ENCODE results near the gene TMEM217.
"Not testable (repeated sequence)": the region's sequence is repeated elsewhere in the genome, so short reads cannot be mapped to it uniquely, and the experiment has no call there.

TMEM217 gene

DNA sequence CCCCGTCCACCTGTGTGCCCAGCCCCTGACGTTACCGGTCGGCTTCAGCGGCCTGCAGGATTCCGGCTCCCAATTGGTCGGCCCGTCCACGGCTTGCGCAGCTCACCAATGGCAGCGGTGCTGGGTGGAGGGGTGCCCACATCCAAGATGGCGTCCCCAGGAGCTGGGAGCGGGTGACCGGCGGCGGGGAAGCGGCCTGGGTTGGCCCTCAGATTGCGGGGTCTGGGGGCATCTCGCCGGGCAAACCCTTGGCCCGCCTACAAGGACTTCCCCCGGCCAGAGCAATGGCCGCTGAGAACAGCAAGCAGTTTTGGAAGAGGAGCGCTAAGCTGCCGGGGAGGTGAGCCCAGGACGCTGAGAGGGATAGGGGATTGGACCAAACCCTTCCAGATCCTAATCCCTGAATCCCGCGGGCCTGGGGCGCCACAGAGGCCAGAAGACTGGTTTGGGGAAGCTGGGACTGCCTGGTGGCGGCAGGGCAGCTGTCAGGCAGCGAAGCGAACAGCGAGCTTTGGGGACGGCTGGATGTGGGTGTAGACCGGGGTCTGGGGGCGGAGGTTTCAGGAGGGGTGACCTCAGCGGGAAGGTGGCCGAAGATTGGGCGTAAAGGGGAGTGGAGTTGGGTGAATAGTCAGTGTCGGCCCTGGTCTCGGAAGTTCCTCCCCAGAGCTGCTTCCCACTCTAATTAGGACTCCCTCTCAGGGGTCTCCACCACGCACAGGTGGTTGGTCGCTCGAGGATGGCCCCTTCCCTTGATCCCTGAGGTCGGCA, at the start of gene TMEM217, which contains the start of gene TBC1D22B:
TMEM217 (minus strand) TSS at position 511 of the 771 bp plus-strand sequence. CDS start 39,114 bp downstream, outside the sequence.
TBC1D22B (plus strand) TSS at position 139 of the 771 bp plus-strand sequence; CDS start at position 285, 146 bp downstream.
- peak; percentile 95 to 100 (median 98) for DNase-seq
- intact Hi-C loops (cut with DNase I) = no loop called here

DNA sequence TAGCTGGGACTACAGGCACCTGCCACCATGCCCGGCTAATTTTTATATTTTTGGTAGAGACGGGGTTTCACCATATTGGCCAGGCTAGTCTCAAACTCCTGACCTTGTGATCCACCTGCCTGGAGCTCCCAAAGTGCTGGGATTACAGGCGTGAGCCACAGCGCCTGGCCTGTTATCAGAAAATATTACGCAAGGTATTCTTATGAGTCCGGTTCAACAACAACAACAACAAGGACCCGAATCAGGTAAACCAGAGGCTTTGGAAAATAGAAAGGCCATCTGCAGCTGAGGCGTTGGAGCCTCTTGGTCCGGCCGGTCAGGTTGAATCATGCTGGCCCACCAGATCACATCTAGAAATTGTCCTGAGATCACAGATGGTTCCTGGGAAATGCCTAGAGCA, 49.5 kb upstream of the TMEM217 start:
- intact Hi-C loops (cut with DNase I); DNase-seq: not testable (repeated sequence)

DNA sequence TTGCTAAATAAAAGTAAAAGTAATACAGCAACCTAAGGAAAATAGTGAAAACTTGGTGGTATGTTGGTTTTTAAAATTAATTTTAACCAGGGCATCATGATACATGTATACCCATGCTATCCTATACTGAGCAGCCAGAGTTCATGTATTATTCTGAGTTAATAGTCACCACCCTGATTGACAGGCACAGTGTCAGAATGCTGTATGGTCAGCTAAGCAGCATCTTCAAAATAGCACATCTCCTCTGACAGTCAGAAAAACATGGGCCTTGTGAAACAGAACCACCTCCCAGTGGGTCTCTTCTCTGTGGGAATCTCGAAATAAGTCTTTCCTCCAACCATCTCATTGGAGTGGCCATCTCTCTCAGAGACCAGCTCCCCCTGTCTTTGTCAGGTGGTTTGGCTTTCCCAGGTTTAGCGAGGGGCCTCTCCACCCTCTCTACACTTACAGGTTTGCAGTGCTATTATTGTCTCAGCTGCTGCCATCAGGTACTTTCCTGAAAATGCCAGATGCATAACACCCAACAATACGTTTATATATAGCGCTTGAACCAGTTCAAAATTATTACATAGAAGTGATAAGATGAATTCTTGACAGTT, 48.8 kb upstream of the TMEM217 start:
- no peak for DNase-seq
- intact Hi-C loops (cut with DNase I) = no loop called here

DNA sequence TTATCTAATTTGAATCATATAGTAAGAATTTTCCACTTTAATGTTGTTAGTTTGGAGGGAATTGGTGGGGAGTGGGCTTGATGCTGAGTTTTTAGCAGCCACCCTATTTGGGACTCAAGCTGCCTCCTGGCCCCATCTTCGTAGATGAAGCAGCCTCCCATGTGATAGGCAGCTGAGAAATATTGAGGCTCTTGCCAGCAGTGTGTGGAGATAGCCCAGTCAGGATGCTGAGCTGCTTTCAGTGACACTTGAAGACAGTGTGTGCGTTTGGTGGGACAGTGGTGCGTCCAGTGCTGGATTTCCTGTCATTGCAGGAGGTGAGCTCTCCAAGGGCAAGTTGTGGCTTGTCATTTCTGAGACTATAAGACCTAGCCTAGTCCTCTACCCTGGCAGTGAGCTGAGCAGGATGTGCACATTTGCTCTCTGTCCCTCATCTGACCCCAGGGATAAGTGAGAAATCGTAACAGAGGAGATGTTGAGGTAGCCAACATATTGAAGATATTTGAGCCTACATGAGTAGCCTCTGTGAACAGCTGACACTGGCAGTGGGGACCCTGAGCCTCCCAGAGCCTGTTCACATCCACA, 48.0 kb upstream of the TMEM217 start:
- DNase-seq = no peak
- intact Hi-C loops (cut with DNase I) = no loop called here

DNA sequence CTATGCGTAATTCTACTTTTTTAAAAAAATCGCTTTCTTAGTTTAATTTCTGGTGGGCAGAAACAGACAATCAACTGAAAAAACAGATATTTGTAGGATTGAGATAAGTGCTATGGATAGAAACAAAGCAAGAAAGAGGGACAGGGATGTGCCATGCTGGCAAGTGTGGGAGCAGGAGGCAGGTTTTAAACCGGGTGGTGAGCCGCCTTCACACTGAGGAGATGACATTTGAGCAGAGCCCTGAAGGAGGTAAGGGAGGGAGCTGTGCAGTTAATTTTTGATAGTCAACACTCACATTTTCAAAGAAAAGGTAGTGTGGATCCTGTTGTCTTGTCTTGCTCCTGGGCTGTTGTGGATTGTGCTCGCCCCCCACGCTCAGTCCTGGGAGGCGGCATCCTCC, 46.8 kb upstream of the TMEM217 start:
- DNase-seq = no peak
- intact Hi-C loops (cut with DNase I) = no loop called here

DNA sequence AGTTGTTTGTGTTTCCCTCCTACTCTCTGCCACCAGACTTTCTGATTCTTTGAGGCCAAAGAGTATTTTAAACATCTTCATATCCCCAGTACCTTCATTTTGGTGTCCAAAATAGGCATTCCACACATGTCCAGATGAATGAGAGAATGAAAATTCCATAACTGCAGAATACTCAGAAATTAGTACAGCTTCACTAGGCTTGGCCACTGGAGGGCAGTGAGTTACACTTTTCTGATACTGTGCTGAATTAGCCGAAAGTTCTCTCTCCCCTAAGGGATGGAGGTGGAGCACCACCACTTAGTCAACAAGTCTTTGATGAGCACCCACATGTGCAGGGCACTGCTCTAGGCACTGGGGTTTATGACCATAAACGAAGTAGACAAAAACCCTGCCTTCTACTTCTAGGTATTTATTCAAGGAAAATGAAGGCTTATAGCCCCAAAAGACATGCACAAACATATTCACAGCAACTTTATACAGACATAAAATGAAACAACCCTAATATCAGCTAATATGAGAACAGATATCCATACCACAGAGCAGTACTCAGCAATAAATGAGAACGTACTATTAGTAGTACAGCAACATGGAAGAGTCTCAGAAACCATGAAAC, 46.1 kb upstream of the TMEM217 start:
- peak in 4 of 10 donors; percentile 15 to 44 (median 29) for DNase-seq
- intact Hi-C loops (cut with DNase I) = no loop called here

DNA sequence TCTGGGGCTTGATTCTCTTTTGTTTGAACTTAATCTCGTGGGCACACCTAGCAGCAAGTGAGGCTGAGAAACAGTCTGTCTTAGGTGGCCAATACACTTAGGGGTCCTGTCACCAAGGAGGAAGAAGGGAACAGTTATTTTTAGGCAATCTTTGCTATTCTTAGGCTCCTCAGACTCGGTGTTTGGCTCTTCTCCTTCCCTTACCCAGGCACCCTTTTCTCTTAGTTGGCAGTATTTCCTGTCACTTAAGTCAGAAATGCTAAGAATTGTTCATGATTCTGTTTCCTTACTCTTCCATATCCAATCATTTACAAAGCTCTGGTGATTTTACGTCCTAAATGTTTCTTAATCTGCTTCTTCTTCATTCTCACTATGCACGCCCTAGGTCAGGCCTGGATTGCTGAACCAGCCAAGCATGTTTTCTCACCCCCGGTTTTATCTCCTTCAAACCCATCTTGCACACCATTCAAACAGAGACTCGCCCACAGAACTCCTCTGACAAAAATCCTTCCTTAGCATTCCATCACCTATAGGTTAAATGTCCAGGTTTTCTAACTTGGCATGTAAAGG, 45.2 kb upstream of the TMEM217 start:
- no peak for DNase-seq
- intact Hi-C loops (cut with DNase I) = no loop called here

DNA sequence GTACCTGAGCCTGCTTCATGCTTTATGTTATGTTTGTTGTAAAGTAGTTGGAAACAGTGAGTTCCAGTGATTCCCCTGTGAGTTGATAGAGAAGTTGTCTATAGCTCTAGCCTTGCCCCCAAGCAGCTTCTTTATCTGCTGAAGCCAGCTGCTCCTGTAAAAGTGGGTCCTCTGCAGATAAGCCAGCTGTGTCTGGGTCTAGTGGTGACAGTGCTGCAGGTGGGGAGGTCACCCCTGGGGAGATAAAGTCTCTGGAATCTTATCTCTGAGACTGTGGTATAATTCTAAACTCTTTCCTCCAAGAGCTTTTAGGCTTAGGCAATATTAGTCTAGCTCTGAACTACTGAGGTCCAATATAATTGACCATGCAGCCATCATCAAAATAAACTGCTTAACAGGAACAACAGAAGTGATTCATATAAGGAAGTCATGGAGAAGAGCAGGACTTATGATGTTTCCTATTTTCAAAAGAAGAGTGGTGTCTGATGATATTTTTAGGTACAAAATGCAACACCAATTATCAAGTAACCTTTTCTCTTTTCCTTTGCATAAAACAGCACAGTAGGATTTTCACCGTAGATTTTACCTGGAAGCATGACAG, 44.2 kb upstream of the TMEM217 start:
- DNase-seq = no peak
- intact Hi-C loops (cut with DNase I) = no loop called here

DNA sequence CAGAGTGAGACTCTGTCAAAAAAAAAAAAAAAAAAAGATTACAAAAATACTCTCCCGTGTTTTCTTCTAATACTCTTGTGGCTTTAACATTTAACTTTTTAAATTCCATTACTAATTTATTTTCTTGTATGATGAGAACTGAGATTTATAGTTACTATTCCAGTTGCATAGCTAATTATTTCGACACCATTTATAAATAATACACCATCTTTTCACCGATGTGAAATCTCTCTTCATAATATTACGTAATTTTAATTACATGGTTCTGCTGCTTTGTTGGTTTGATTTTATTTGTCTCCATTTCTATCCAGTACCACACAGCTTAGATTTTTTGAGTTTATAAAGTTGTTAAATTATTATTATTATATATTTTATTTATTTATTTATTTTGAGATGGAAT, 42.0 kb upstream of the TMEM217 start:
- intact Hi-C loops (cut with DNase I) = no loop called here
- no peak for DNase-seq

DNA sequence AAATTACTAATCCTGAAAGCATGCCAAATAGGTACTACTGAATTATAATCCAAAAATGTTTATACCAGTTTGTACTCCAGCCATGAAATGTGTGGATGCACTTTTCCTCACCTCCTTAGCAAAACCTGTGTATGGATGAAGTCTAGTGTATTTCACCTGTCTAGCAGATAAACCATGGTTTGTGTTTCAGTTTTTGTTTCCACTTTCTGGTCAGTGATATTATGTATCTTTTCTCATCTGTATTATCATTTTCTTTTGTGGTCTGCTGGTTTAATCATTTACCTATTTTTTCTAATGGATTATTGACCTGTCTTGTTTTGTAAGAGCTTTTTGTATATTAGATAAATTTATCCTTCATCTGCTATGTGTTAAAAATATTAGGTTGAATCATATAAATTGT, 41.0 kb upstream of the TMEM217 start:
- no peak for DNase-seq
- intact Hi-C loops (cut with DNase I) = no loop called here

DNA sequence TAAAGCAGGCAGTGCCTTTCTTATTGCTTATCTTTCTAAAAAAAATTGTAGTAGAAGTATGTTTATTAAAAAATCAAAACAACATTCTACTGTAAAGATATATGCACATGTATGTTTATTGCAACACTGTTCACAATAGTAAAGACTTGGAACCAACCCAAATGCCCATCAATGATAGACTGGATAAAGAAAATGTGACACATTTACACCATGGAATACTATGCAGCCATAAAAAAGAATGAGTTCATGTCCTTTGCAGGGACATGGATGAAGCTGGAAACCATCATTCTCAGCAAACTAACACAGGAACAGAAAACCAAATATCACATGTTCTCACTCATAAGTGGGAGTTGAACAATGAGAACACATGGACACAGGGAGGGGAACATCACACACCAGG, 39.7 kb upstream of the TMEM217 start:
- intact Hi-C loops (cut with DNase I) = not testable (repeated sequence)

DNA sequence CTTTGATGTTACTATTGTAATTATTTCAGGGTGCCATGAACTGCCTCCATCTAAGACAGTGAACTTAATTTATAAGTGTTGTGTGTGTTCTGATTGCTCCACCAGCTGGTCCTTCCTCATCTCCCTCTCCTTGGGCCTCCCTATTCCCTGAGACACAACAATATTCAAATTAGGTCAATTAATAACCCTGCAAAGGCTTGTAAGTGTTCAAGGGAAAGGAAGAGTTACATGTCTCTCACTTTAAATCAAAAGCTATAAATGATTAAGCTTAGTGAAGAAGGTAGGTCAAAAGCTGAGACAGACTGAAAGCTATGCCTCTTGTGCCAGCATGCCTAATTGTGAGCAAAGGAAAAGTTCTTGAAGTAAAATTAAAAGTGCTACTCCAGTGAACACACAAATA, 35.5 kb upstream of the TMEM217 start:
- DNase-seq = no peak
- intact Hi-C loops (cut with DNase I) = no loop called here

More for the DNA sequence above, 39.7 kb upstream of the TMEM217 start:
- not testable (repeated sequence) for DNase-seq

DNA sequence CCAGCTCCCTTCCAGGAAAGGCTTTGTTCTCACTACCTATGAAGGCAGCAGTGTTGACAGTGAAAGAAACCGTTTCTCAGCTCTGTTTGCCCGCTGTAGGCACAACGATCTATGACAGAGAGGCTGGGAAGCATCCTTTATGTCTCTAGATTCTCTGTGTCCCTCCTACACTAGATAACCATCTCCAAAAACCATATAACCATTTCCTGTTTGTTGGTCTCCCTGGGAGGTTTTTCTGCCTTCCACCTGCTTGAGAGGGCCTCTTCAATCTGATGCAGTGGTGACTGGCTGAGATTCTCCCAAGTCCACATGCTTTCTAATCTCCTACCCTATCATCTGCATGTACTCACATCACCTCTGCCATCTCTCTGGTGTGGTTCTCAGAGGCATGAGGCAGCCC, 32.0 kb upstream of the TMEM217 start:
- no peak for DNase-seq
- intact Hi-C loops (cut with DNase I) = no loop called here

DNA sequence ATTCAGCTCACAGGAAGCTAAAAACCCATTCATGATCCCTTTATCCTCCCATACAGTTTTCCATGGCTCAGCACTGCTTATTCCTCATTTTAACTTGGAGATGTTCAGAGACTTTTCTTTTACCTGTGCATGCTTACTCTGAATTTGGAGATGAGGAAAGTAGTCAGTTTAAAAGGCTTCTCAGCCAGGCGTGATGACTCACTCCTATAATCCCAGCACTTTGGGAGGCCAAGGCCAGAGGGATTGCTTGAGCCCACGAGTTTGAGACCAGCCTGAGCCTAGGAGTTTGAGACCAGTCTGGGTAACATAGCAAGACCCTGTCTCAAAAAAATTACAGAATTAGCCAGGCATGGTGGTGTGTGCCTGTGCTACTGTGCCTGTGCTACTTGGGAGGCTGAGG, 30.3 kb upstream of the TMEM217 start:
- intact Hi-C loops (cut with DNase I) = no loop called here
- no peak for DNase-seq

DNA sequence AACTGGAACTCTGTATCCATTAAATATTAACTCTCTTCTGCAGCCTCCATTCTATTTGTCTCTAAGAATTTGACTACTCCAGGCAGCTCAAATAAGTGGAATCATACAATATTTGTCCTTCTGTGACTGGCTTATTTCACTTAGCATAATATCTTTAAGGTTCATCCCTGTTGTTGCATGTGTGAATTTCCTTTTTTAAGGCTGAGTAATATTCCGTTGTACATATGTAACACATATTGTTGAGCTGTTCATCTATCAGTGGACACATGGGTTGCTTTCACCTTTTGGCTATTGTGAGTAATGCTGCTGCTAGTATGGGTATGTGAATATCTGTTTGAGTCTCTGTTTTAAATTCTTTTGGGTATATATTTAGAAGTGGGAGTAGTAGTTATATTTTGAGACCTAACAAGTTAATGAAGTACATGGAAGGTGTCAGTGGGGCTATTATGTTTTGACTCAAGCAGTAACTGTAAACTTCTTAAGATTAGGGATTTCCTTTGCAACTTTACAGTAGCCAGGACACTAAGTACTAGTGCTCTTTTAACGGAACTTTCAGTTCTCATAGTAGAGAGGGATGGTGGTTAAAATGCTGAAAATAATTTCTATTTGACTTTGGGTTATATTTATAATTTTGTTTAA, 29.7 kb upstream of the TMEM217 start:
- intact Hi-C loops (cut with DNase I) = no loop called here
- no peak for DNase-seq

DNA sequence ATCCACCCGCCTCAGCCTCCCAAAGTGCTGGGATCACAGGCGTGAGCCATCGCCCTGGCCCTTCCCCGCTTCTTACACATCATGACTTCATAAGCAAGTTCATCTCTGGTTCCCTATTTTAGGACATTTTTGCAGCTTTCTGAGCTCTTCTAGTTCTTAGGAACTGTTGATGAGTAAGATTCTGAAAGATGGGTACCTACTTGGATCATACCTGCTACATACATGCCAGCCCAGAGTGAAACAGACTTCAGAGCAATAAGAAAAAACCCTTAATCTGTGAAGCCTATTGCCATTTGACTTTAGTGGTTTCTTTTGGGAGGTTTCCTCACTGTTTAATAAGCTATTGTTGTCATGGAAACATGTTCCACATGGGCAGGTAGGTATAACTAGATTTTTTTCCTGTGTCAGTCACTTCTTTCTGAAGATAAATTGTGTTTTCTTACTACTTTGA, 27.9 kb upstream of the TMEM217 start:
- peak in 1 of 10 donors; percentile 55 for DNase-seq
- intact Hi-C loops (cut with DNase I) = no loop called here

DNA sequence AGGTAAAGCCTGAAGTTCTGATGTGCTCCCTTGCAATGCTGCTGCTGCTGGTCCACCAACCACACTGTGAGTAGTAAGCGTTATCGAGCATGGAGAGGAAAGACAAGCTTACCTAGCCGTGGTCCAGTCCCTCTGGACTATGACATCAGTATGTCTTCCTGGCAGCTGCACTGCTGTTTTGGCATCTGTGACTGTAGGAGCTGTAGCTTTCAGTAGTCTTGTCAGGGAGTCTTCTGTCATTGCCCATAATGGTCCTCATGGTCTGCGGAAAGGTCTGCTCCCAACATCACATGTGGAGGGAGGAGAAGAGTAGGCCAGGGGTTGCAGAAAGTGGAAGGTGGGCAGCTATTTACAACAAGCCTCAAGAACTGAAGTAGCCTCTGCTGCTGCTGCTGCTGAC, 26.8 kb upstream of the TMEM217 start:
- no peak for DNase-seq

DNA sequence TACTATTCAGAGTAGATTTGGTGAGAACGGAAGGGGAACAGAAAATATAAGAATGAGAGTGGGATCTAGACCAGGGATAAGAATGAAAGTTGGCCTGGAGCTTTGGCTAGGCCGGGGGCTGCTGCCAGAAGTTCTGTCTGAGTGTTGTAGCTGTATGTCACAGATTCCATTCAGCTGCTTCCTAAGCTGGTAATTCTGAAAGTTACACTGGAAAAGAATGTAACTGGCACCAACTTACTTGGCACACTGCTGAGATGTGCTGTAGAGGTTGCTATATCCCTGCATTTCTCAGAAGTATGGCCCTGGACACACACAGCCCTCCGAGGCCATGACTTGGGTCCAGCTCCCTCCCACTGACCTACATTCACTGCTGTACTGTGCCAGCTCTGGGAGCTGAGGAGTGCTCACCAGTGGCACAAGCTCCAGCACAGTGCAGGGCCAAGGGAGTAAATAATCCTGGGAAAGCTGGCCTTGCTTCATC, 25.8 kb upstream of the TMEM217 start:
- peak in 7 of 10 donors; percentile 15 to 81 (median 26) for DNase-seq
- intact Hi-C loops (cut with DNase I) = no loop called here

More for the DNA sequence above, 26.8 kb upstream of the TMEM217 start:
- intact Hi-C loops (cut with DNase I) = no loop called here

DNA sequence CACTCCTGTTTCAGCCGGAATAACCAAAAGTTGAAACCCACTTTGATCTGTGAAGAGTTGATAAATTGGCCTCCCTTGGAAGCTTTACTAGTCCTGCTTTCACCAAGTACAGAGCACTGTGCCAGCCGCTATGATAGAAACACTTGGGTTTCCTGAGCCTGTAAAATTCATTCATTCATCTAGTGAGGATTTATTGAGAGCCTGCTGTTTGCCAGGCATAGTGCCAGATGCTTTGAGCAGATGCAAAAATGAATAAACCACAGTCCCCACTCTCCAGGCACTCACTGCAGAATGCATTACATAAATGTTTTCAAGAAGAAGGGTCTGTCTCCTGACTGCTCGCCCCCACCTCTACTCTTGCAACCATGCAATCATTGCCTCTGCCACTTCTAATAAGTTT, 25.3 kb upstream of the TMEM217 start:
- DNase-seq = peak in 1 of 10 donors; percentile 11
- intact Hi-C loops (cut with DNase I) = no loop called here

DNA sequence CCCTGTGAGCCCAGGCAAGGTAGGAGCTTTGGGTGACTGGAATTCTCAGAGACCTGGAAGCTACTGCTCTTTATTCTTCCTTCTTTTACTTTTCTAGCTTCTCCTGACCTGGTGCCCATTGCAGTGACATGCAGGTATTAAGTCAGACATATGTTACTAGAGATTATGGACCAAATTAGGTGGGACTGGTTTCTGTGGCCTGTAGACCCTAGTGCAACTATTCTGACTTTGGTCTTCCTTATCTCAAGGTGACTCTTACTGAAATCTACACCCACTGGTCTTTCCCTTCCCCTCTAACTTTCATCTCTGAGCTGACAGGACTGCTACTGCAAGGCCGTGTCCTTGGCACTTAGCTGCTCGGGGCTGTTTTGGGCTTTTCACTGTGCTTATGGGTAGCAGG, 24.4 kb upstream of the TMEM217 start:
- no peak for DNase-seq
- intact Hi-C loops (cut with DNase I) = no loop called here
